Measurements from ENCODE around the gene ZNF620. TPM values are rescaled to one million over a fixed set of nuclear protein-coding genes. Genes with fewer than 3 reads are reported as not detected.
"Not testable (repeated sequence)": the region's sequence is repeated elsewhere in the genome, so short reads cannot be mapped to it uniquely, and the experiment has no call there.

The ZNF620 gene
- polyA plus RNA-seq (2013, experiment 1 of 4) = 21.2 TPM
- polyA plus RNA-seq (2013, experiment 2 of 4) = 24.0 TPM
- 16.6 TPM for polyA plus RNA-seq (2013, experiment 3 of 4)
- 16.5 TPM for polyA plus RNA-seq (2013, experiment 4 of 4)

DNA sequence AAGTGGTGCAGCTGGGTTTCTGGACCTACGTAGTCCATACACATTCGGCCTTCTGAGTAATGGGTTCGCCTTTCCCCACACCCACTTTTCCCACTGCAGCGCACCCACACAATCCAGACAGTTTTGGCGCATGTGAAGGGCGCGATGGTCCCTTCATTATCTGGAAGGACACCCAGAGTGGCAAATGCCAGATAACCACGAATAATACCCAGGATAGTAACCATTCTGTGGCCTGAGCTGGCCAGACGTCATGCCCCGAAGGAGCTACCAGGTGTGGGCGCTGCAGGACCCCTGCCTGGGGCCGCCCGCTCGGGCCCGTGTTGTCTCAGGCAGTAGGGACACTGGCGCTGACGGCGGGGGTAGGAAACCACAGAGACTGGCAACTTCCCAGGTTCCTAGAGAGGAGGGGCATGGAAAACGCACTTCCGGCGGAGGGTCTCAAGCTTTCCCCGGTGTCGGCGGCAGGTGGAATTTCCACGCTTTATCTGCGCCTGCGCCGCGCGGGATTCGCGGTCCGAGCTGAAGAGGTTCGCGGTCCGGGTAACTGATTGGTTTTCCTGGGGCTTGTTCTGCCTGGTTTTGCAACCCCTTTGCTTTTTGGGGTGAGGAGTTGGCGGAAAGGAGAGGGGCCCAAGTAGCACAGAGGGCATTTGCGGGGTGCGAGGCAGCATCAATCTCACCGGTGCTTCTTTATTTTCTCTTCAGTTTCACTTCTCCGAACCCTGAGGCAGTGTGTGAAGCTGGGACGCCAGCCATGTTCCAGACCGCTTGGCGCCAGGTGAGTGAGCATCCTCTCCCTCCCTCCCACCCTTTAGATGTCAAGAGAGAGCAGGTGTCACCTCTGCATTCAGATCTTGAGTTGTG lies at the start of gene ZNF620:
Gene ZNF620 (plus strand): TSS at position 441 of the 864 bp plus-strand sequence. CDS start 314 bp downstream, at position 755.
- H3K36me3 ChIP-seq (ENCODE audit: control insufficient read depth, insufficient read depth, low read length) = peaks cover 24% of the 10 kb centered on the region
- no peaks in the 10 kb centered on the region for H3K9me3 ChIP-seq (ENCODE audit: control insufficient read depth, low read length)
- WGBS, 2 experiments = 11% methylated on average over 44 of the region's 44 CpGs
- H3K4me1 ChIP-seq (ENCODE audit: control insufficient read depth, insufficient read depth, low read length) = peaks cover 3% of the 10 kb centered on the region
- H3K27ac ChIP-seq (ENCODE audit: insufficient read depth, low read depth, low read length, poor library complexity, severe bottlenecking) = no peak within 1 kb of the TSS
- no peaks in the 10 kb centered on the region for H3K27me3 ChIP-seq (ENCODE audit: control insufficient read depth, insufficient read depth, low read length, poor library complexity, severe bottlenecking)
- H3K4me3 ChIP-seq (ENCODE audit: insufficient read depth, low read depth, low read length) = peak within 1 kb of the TSS; percentile 78

DNA sequence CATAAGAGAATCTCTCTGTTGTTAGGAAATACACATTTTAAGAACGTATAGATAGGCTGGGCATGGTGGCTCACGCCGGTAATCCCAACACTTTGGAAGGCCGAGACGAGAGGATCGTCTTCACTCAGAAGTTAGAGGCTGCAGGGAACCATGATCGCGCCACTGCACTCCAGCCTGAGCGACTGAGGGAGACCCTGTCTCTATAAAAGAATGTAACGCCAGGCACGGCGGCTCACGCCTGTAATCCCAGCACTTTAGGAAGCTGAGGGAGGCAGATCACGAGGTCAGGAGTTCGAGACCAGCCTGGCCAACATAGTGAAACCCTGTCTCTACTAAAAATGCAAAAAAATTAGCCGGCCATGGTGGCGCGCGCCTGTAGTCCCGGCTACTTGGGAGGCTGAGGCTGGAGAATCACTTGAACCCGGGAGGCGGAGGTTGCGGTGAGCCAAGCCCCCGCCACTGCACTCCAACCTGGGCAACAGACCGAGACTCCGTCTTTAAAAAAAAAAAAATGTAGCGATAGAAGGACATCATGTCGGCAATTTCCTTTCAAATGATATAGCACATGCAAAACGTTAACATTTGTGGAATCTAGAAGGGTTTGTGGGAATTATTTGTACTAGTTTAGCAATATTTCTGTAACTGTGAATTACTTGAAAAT lies 49.4 kb upstream of the ZNF620 start:
- Histone ChIP-seq H3K27me3 (ENCODE audit: control insufficient read depth, insufficient read depth, low read length, poor library complexity, severe bottlenecking) (no peaks in the 10 kb centered on the region), H3K4me3 (ENCODE audit: insufficient read depth, low read depth, low read length) (peak overlapping the region; percentile 90), H3K27ac (ENCODE audit: insufficient read depth, low read depth, low read length, poor library complexity, severe bottlenecking) (no peak overlapping the region), H3K36me3 (ENCODE audit: control insufficient read depth, insufficient read depth, low read length) (peaks cover 18% of the 10 kb centered on the region), H3K9me3 (ENCODE audit: control insufficient read depth, low read length) (no peaks in the 10 kb centered on the region), H3K4me1 (ENCODE audit: control insufficient read depth, insufficient read depth, low read length) (peaks cover 20% of the 10 kb centered on the region)
- WGBS, 2 experiments = 70 to 71% methylated on average over 29 of the region's 29 CpGs

DNA sequence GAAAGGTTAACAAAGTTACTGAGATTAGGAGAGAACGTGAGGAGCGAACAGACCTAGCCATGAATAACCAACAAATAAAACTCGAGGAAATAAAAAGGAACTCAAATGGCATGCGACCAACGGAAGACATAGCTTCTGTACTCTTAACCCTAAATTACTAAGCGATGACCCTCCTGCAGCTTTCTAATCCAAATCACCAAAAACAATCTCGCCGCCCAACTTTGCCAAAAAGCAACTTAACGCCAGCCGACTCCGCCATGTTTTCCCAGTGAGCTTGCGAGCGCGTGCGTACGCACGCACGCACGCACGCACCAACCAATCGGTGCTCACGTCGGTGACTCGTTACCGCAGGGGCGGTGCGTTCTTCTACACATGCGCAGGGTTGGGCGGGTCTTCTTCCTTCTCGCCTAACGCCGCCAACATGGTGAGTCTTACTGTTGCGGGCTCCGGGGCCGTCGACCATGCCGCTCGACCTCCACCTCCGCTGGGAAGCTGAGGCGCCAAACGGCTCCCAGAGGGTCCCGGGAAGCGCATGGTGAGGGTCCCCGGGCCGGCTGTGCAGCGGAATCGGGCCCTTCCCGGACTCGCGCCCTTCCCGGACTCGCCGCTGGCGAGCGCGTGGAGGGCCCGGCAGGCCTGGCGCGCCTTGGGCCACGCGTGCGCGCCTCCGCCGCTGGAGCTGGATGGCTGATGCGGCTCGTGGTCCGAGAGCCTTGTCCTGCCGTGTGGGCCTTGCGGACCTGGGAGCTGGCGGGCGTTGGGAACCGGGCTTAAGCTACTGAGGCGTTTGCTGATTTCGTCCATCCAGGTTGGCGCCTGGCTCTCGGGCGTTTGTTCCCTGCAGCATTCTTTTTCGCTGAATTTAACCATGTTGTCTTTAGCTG lies 48.7 kb upstream of the ZNF620 start, which contains the start of gene RPL14:
Gene RPL14 (plus strand): TSS at position 400 of the 884 bp plus-strand sequence. CDS start 133 bp downstream, at position 533.
- Histone ChIP-seq H3K36me3 (ENCODE audit: control insufficient read depth, insufficient read depth, low read length) (peaks cover 23% of the 10 kb centered on the region), H3K4me3 (ENCODE audit: insufficient read depth, low read depth, low read length) (peak within 1 kb of the TSS; percentile 90), H3K27me3 (ENCODE audit: control insufficient read depth, insufficient read depth, low read length, poor library complexity, severe bottlenecking) (no peaks in the 10 kb centered on the region), H3K4me1 (ENCODE audit: control insufficient read depth, insufficient read depth, low read length) (peaks cover 16% of the 10 kb centered on the region), H3K27ac (ENCODE audit: insufficient read depth, low read depth, low read length, poor library complexity, severe bottlenecking) (no peak within 1 kb of the TSS), H3K9me3 (ENCODE audit: control insufficient read depth, low read length) (no peaks in the 10 kb centered on the region)
- WGBS, 2 experiments = 0 to 1% methylated on average over 79 of the region's 79 CpGs

DNA sequence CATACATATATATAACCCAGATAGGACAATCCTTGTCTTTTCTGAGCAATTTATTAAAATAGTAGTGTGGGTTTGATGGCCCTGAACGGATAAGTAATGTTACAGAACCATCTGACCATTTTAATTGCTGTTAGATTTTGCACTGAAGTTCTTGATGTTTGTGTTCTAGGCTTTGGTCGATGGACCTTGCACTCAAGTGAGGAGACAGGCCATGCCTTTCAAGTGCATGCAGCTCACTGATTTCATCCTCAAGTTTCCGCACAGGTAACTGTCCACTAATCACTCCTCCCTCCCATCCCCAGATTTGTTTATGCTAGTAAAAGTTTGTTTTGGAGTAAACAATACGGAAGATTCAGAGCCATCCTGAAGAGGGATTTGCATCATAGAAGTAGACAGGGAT lies 47.4 kb upstream of the ZNF620 start:
- H3K4me3 ChIP-seq (ENCODE audit: insufficient read depth, low read depth, low read length) = peak overlapping the region; percentile 90
- peaks cover 12% of the 10 kb centered on the region for H3K4me1 ChIP-seq (ENCODE audit: control insufficient read depth, insufficient read depth, low read length)
- no peak overlapping the region for H3K27ac ChIP-seq (ENCODE audit: insufficient read depth, low read depth, low read length, poor library complexity, severe bottlenecking)
- H3K9me3 ChIP-seq (ENCODE audit: control insufficient read depth, low read length) = no peaks in the 10 kb centered on the region
- H3K27me3 ChIP-seq (ENCODE audit: control insufficient read depth, insufficient read depth, low read length, poor library complexity, severe bottlenecking) = no peaks in the 10 kb centered on the region
- 93 to 97% methylated on average over 4 of the region's 4 CpGs for WGBS, 2 experiments
- peaks cover 28% of the 10 kb centered on the region for H3K36me3 ChIP-seq (ENCODE audit: control insufficient read depth, insufficient read depth, low read length)

DNA sequence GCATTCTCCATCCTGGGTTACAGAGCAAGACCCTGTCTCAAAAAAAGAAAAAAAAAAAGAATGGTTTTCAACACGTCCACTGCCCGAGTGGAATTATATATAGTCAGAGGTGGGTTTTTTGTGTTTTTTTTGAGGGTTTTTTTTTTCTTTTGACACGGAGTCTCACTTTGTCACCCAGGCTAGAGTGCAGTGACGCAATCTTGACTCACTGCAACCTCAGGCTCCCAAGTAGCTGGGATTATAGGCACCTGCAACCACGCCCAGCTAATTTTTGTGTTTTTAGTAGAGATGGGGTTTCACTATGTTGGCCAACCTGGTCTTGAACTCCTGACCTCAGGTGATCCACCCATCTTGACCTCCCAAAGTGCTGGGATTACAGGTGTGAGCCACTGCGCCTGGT lies 45.4 kb upstream of the ZNF620 start:
- not testable (repeated sequence) for H3K27me3 ChIP-seq (ENCODE audit: control insufficient read depth, insufficient read depth, low read length, poor library complexity, severe bottlenecking); H3K9me3 ChIP-seq (ENCODE audit: control insufficient read depth, low read length); H3K4me3 ChIP-seq (ENCODE audit: insufficient read depth, low read depth, low read length); H3K4me1 ChIP-seq (ENCODE audit: control insufficient read depth, insufficient read depth, low read length); H3K27ac ChIP-seq (ENCODE audit: insufficient read depth, low read depth, low read length, poor library complexity, severe bottlenecking)
- WGBS, 2 experiments = 95 to 96% methylated on average over 5 to 6 of the region's 6 CpGs
- H3K36me3 ChIP-seq (ENCODE audit: control insufficient read depth, insufficient read depth, low read length) = peaks cover 36% of the 10 kb centered on the region

DNA sequence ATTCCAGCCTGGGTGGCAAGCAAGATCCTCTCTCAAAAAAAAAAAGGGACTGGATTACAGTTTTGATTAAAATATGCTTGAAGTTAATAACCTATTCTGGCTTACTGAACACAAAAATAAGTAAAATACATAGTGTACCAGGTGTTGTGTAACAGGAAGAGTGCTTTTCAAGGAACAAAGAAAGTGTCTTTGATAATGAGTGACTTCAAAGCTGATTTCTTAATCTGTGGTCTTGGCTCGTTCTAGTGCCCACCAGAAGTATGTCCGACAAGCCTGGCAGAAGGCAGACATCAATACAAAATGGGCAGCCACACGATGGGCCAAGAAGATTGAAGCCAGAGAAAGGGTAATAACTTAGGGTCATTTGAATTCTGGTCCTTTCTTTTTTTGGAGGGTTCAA lies 44.7 kb upstream of the ZNF620 start:
- Histone ChIP-seq H3K4me3 (ENCODE audit: insufficient read depth, low read depth, low read length) (no peak overlapping the region), H3K4me1 (ENCODE audit: control insufficient read depth, insufficient read depth, low read length) (peaks cover 7% of the 10 kb centered on the region), H3K36me3 (ENCODE audit: control insufficient read depth, insufficient read depth, low read length) (peaks cover 36% of the 10 kb centered on the region), H3K9me3 (ENCODE audit: control insufficient read depth, low read length) (no peaks in the 10 kb centered on the region), H3K27me3 (ENCODE audit: control insufficient read depth, insufficient read depth, low read length, poor library complexity, severe bottlenecking) (no peaks in the 10 kb centered on the region), H3K27ac (ENCODE audit: insufficient read depth, low read depth, low read length, poor library complexity, severe bottlenecking) (no peak overlapping the region)
- WGBS, 2 experiments = 97 to 98% methylated on average over 3 of the region's 3 CpGs

DNA sequence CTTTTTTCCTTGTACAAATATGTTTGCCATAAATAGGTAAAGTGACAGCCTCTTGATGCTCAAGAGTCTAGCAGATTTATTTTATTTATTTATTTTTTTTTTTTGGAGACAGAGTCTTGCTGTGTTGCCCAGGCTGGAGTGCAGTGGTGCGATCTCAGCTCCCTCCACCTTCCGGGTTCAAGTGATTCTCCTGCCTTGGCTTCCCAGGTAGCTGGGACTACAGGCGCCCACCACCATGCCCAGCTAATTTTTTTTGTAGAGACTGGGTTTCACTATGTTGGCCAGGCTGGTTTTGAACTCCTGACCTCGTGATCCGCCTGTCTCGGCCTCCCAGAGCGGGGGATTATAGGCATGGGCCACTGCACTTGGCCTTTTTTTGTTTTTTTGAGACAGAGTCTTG lies 43.0 kb upstream of the ZNF620 start:
- H3K36me3 ChIP-seq (ENCODE audit: control insufficient read depth, insufficient read depth, low read length) = peaks cover 36% of the 10 kb centered on the region
- not testable (repeated sequence) for H3K9me3 ChIP-seq (ENCODE audit: control insufficient read depth, low read length); H3K27ac ChIP-seq (ENCODE audit: insufficient read depth, low read depth, low read length, poor library complexity, severe bottlenecking); H3K4me3 ChIP-seq (ENCODE audit: insufficient read depth, low read depth, low read length); H3K27me3 ChIP-seq (ENCODE audit: control insufficient read depth, insufficient read depth, low read length, poor library complexity, severe bottlenecking); H3K4me1 ChIP-seq (ENCODE audit: control insufficient read depth, insufficient read depth, low read length)
- 92 to 93% methylated on average over 7 of the region's 7 CpGs for WGBS, 2 experiments

DNA sequence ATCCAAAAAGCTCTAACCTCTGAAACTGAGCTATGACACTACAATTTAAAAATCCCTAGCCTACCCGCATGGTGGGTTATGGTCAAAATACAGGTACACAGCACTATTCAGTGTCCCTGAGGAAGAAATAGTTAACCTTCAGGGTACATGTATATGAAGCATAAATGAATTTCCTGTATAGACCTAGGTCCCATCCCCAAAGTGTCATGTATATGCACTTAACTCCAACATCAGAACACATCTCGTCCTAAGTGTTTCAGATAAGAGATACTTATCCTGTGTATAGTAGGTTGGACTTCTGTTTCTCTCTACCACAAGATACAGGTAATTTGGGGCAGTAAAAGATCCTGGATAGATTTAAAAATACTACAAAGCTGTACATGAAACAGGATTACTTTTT lies 42.3 kb upstream of the ZNF620 start:
- Histone ChIP-seq H3K4me3 (ENCODE audit: insufficient read depth, low read depth, low read length) (no peak overlapping the region), H3K27me3 (ENCODE audit: control insufficient read depth, insufficient read depth, low read length, poor library complexity, severe bottlenecking) (no peaks in the 10 kb centered on the region), H3K27ac (ENCODE audit: insufficient read depth, low read depth, low read length, poor library complexity, severe bottlenecking) (no peak overlapping the region), H3K9me3 (ENCODE audit: control insufficient read depth, low read length) (no peaks in the 10 kb centered on the region), H3K36me3 (ENCODE audit: control insufficient read depth, insufficient read depth, low read length) (peaks cover 36% of the 10 kb centered on the region), H3K4me1 (ENCODE audit: control insufficient read depth, insufficient read depth, low read length) (peaks cover 1% of the 10 kb centered on the region)
- WGBS, 2 experiments = 100% methylated on average over 1 to 2 of the region's 2 CpGs

DNA sequence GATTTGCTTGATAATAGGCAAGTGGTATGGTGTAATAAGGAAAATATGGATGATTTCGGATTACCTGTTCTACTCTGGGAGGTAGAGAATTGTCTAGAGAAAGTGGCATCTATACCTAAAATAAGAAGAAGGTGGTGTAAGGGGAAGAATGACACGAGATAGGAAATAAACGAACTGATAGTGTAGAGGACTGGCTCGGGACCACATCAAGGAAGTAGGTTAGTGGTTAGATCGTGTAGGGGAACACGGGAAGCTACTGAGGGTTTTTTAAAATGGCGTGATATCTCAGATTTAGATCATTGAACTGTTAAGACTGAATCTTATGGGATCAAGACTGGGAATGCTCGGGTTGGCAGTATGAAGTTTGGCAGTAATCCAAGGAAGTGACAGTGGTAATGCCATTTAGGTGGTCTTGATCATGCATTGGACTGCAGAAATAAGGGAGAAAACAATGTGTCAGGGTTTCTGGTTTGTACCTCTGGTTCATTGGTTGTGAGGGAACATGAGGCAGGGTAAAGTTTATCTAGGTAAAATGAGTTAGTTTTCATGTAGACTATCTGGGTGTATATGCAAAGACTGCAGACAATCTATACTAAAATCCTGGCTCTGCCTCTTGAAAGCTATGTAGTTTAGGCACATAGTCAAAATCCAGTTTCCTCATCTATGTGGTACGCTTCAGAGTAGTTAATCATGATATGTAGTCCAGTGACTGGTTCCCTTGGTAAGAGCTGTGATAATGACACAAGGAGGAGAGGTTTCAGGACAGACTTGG lies 41.3 kb upstream of the ZNF620 start:
- Histone ChIP-seq H3K27me3 (ENCODE audit: control insufficient read depth, insufficient read depth, low read length, poor library complexity, severe bottlenecking) (no peaks in the 10 kb centered on the region), H3K4me1 (ENCODE audit: control insufficient read depth, insufficient read depth, low read length) (no peaks in the 10 kb centered on the region), H3K4me3 (ENCODE audit: insufficient read depth, low read depth, low read length) (no peak overlapping the region), H3K9me3 (ENCODE audit: control insufficient read depth, low read length) (no peaks in the 10 kb centered on the region), H3K27ac (ENCODE audit: insufficient read depth, low read depth, low read length, poor library complexity, severe bottlenecking) (no peak overlapping the region), H3K36me3 (ENCODE audit: control insufficient read depth, insufficient read depth, low read length) (peaks cover 36% of the 10 kb centered on the region)
- 95 to 96% methylated on average over 8 of the region's 9 CpGs for WGBS, 2 experiments
